H1 (cell line): Measurements from ENCODE around the gene GID8.

Experiments used
- ATF3 ChIP-seq: IDR thresholded peaks from 2 replicates; pipeline ENCODE4 v1.6.1; 2011; ENCODE audit warnings: low read depth, mild to moderate bottlenecking, low read length; ENCODE audit not compliant: insufficient read depth
- BCL11A ChIP-seq, 2 experiments: IDR thresholded peaks; one replicate each; pipeline ENCODE4 v1.6.1; 2011; ENCODE audit warnings: low read depth in 2 of 2, low read length in 2 of 2, mild to moderate bottlenecking in 2 of 2
- CREB1 ChIP-seq: IDR thresholded peaks from 2 replicates; pipeline ENCODE4 v1.6.1; 2012; ENCODE audit warnings: inconsistent platforms
- EZH2 ChIP-seq: fragments of 200-600 bp; sonication (generic); IDR thresholded peaks from 2 replicates; pipeline ENCODE4 v1.7.1; 2012; ENCODE audit warnings: low read depth, mild to moderate bottlenecking, moderate library complexity, low read length, inconsistent platforms; ENCODE audit not compliant: severe bottlenecking
- HDAC6 ChIP-seq: IDR thresholded peaks from one replicate; pipeline ENCODE4 v1.7.1; 2012; ENCODE audit warnings: low read depth, mild to moderate bottlenecking, inconsistent platforms, low read length, moderate library complexity
- KDM5A ChIP-seq: fragments of 200-600 bp; IDR thresholded peaks from 2 replicates; pipeline ENCODE4 v1.7.1; 2012; ENCODE audit warnings: mild to moderate bottlenecking, low read length, inconsistent platforms, mixed read lengths
- MAFK ChIP-seq: IDR thresholded peaks from 2 replicates; pipeline ENCODE4 v1.6.1; 2012; ENCODE audit warnings: low read depth, mild to moderate bottlenecking, improper control_type of control experiment, low read length
- POLR2A ChIP-seq, 2 experiments: IDR thresholded peaks; 1 replicate in 1 of 2; 2 replicates in 1 of 2; pipeline ENCODE4 v1.6.1; 2011; ENCODE audit warnings: low read depth in 2 of 2, low read length in 2 of 2, mild to moderate bottlenecking in 2 of 2; ENCODE audit errors: control extremely low read depth in 1 of 2
- POLR2AphosphoS5 ChIP-seq: IDR thresholded peaks from 2 replicates; pipeline ENCODE4 v1.6.1; 2011; ENCODE audit warnings: low read depth, low read length
- RAD21 ChIP-seq, 2 experiments: IDR thresholded peaks in 1 of 2; conservative IDR thresholded peaks in 1 of 2; 2 replicates each; pipeline ENCODE4 v1.6.1; 2011; ENCODE audit warnings: low read depth in 2 of 2, low read length in 2 of 2, improper control_type of control experiment in 1 of 2, inconsistent platforms in 1 of 2, mild to moderate bottlenecking in 1 of 2, moderate library complexity in 1 of 2
- RBBP5 ChIP-seq: IDR thresholded peaks from 2 replicates; pipeline ENCODE4 v1.7.1; 2012; ENCODE audit warnings: low read depth, mild to moderate bottlenecking, inconsistent platforms, low read length, moderate library complexity, borderline replicate concordance
- TCF12 ChIP-seq: IDR thresholded peaks from 2 replicates; pipeline ENCODE4 v1.6.1; 2011; ENCODE audit warnings: low read depth, mild to moderate bottlenecking, low read length
- YY1 ChIP-seq: IDR thresholded peaks from 2 replicates; pipeline ENCODE4 v1.6.1; 2011; ENCODE audit warnings: low read depth, mild to moderate bottlenecking, low read length
- TF ChIP-seq, protein P1 (sequence below), 3 experiments: IDR thresholded peaks; 1 replicate in 2 of 3; 2 replicates in 1 of 3; pipeline versions ENCODE4 v1.5.1 to v1.6.1; 2011; ENCODE audit warnings: low read length in 3 of 3, mild to moderate bottlenecking in 3 of 3, inconsistent platforms in 2 of 3, low read depth in 1 of 3, moderate library complexity in 1 of 3; ENCODE audit not compliant: insufficient read depth in 1 of 3; ENCODE audit errors: control extremely low read depth in 1 of 3

DNA sequence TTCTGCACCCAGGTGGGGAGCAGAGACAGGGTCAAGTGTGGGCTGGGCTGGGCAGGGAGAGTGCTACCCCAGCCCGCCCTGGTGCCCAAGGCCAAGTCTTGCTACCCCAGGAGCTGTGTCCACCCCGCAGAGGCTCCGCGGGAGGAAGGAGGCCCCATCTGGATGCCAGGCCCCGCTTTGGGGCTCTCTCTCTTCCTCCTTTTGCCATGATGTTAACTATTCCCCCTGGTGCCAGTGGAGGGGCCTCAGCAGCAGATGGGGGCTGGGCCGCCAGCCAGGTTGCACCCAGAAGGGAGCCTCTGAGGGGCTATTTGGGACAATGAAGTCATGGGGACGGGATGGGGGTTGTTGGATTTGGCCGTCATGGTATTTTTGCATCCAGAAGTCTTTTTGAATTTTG is 23.9 kb downstream of the GID8 start:
- TF ChIP-seq EZH2, result no peak
- TF ChIP-seq POLR2A (IDR thresholded peaks at IDR 0.05; ENCODE audit: control extremely low read depth in 1 of 2, low read depth in 2 of 2, low read length in 2 of 2), result no peak
- no peak for TF ChIP-seq RBBP5
- TF ChIP-seq CREB1, result no peak
- TF ChIP-seq ATF3, result no peak
- TF ChIP-seq POLR2AphosphoS5, result no peak
- TF ChIP-seq, protein P1, sequence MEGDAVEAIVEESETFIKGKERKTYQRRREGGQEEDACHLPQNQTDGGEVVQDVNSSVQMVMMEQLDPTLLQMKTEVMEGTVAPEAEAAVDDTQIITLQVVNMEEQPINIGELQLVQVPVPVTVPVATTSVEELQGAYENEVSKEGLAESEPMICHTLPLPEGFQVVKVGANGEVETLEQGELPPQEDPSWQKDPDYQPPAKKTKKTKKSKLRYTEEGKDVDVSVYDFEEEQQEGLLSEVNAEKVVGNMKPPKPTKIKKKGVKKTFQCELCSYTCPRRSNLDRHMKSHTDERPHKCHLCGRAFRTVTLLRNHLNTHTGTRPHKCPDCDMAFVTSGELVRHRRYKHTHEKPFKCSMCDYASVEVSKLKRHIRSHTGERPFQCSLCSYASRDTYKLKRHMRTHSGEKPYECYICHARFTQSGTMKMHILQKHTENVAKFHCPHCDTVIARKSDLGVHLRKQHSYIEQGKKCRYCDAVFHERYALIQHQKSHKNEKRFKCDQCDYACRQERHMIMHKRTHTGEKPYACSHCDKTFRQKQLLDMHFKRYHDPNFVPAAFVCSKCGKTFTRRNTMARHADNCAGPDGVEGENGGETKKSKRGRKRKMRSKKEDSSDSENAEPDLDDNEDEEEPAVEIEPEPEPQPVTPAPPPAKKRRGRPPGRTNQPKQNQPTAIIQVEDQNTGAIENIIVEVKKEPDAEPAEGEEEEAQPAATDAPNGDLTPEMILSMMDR (IDR thresholded peaks at IDR 0.05; ENCODE audit: control extremely low read depth in 1 of 3, insufficient read depth in 1 of 3, low read depth in 1 of 3, low read length in 3 of 3), result no peak
- no peak for TF ChIP-seq RAD21 (IDR thresholded peaks at IDR 0.05 in 1 of 2, conservative IDR thresholded peaks at IDR 0.05 in 1 of 2; ENCODE audit: low read depth in 2 of 2, low read length in 2 of 2)
- no peak for TF ChIP-seq HDAC6
- no peak for TF ChIP-seq BCL11A (IDR thresholded peaks at IDR 0.05; ENCODE audit: low read depth in 2 of 2, low read length in 2 of 2)
- no peak for TF ChIP-seq TCF12
- TF ChIP-seq KDM5A, result no peak
- TF ChIP-seq MAFK, result no peak
- TF ChIP-seq YY1, result no peak
